ENCODE measurements around the gene SNAPC4.

The SNAPC4 gene

GRCh38 chr9:136378170-136379002 is 21.6 kb downstream of the SNAPC4 start:
- DNase-seq (ENCODE audit: low spot score): no peak
- no peak for TF ChIP-seq CTCF (IDR thresholded peaks at IDR 0.05; ENCODE audit: extremely low read depth, insufficient read depth, missing control alignments)
- in situ Hi-C loops (cut with MboI; ENCODE audit: low pct_unique_long_range_greater_than_20kb, low sequenced_read_pairs, unreplicated experiment): no loop called here

GRCh38 chr9:136377341-136378169 is 22.4 kb downstream of the SNAPC4 start:
- in situ Hi-C loops (cut with MboI; ENCODE audit: low pct_unique_long_range_greater_than_20kb, low sequenced_read_pairs, unreplicated experiment): no loop called here
- no peak for DNase-seq (ENCODE audit: low spot score)
- TF ChIP-seq CTCF (IDR thresholded peaks at IDR 0.05; ENCODE audit: extremely low read depth, insufficient read depth, missing control alignments): no peak

GRCh38 chr9:136376457-136376856 is 23.5 kb downstream of the SNAPC4 start:
- no peak for TF ChIP-seq CTCF (IDR thresholded peaks at IDR 0.05; ENCODE audit: extremely low read depth, insufficient read depth, missing control alignments)
- in situ Hi-C loops (cut with MboI; ENCODE audit: low pct_unique_long_range_greater_than_20kb, low sequenced_read_pairs, unreplicated experiment): no loop called here

GRCh38 chr9:136375096-136375495 is 24.9 kb downstream of the SNAPC4 start:
- in situ Hi-C loops (cut with MboI; ENCODE audit: low pct_unique_long_range_greater_than_20kb, low sequenced_read_pairs, unreplicated experiment): no loop called here
- DNase-seq (ENCODE audit: low spot score): no peak
- TF ChIP-seq CTCF (IDR thresholded peaks at IDR 0.05; ENCODE audit: extremely low read depth, insufficient read depth, missing control alignments): no peak

More at GRCh38 chr9:136376457-136376856, 23.5 kb downstream of the SNAPC4 start:
- DNase-seq (ENCODE audit: low spot score): no peak

- no peak for DNase-seq (ENCODE audit: low spot score)
- TF ChIP-seq CTCF (IDR thresholded peaks at IDR 0.05; ENCODE audit: extremely low read depth, insufficient read depth, missing control alignments): no peak
- in situ Hi-C loops (cut with MboI; ENCODE audit: low pct_unique_long_range_greater_than_20kb, low sequenced_read_pairs, unreplicated experiment): no loop called here
Observed at GRCh38 chr9:136374183-136374575, 25.8 kb downstream of the SNAPC4 start.

- peak; percentile 71 for DNase-seq (ENCODE audit: low spot score)
- no peak for TF ChIP-seq CTCF (IDR thresholded peaks at IDR 0.05; ENCODE audit: extremely low read depth, insufficient read depth, missing control alignments)
- in situ Hi-C loops (cut with MboI; ENCODE audit: low pct_unique_long_range_greater_than_20kb, low sequenced_read_pairs, unreplicated experiment): no loop called here
Observed at GRCh38 chr9:136373300-136374182, 26.4 kb downstream of the SNAPC4 start, which contains the start of gene CARD9. Gene CARD9 (minus strand): TSS chr9:136373669. CDS start chr9:136372078, 1,591 bp downstream.

All from GM13977 (cell line).